Endothelial cell of umbilical vein (primary cell): Measurements from ENCODE around the gene SMIM24. TPM values are rescaled to one million over a fixed set of nuclear protein-coding genes. Genes with fewer than 3 reads are reported as not detected.

Experiments used
- BruUV-seq: library from RNA; stranded (reverse); fragments of 400-500 nt; replicated peaks from 2 replicates; lab custom pipeline; 2021; lab: Mats Ljungman, UMichigan
- CTCF ChIA-PET: fragments of 300-600, 350-600 bp; sonication (Branson Sonifier 250); formaldehyde crosslinking; loops from one replicate; lab custom pipeline; 2021; ENCODE audit warnings: antibody characterized with exemption, inconsistent platforms; lab: Charles Lee
- POLR2A ChIA-PET: fragments of 300-600, 350-600 bp; sonication (Branson Sonifier 250); formaldehyde crosslinking; loops from one replicate; lab custom pipeline; 2021; ENCODE audit warnings: antibody characterized with exemption, inconsistent platforms; lab: Charles Lee
- DNase-seq: peaks from one replicate; pipeline ENCODE4 v3.0.0-alpha.2; 2011; ENCODE audit warnings: low read depth, low spot score
- FAIRE-seq: peaks from 2 replicates; lab custom pipeline; 2011; peaks lifted over from hg19 to GRCh38; lab: Jason Lieb, UNC
- H2AFZ ChIP-seq: 2 replicates; pipeline ENCODE4 v1.6.0; 2012; ENCODE audit warnings: low read depth, low read length, control low read depth, inconsistent platforms
- H3K27ac ChIP-seq: 2 replicates; pipeline ENCODE4 v1.5.1; 2011; ENCODE audit warnings: low read depth, mild to moderate bottlenecking, control low read depth, low read length, moderate library complexity; ENCODE audit not compliant: insufficient read depth
- H3K27me3 ChIP-seq, 2 experiments: 2 replicates each; pipeline versions ENCODE4 v1.6.0 to v1.6.1; 2011; ENCODE audit warnings: low read length in 2 of 2, mixed read lengths in 1 of 2; ENCODE audit not compliant: control insufficient read depth in 2 of 2, insufficient read depth in 2 of 2
- H3K36me3 ChIP-seq, 2 experiments: 2 replicates in 1 of 2; 3 replicates in 1 of 2; pipeline ENCODE4 v1.5.1; 2011; ENCODE audit warnings: low read length in 2 of 2, mild to moderate bottlenecking in 1 of 2, moderate library complexity in 1 of 2; ENCODE audit not compliant: control insufficient read depth in 2 of 2, insufficient read depth in 2 of 2; ENCODE audit errors: extremely low read depth in 1 of 2
- H3K4me1 ChIP-seq: 3 replicates; pipeline ENCODE4 v1.5.1; 2011; ENCODE audit warnings: mild to moderate bottlenecking, low read length; ENCODE audit not compliant: control insufficient read depth, insufficient read depth; ENCODE audit errors: extremely low read depth
- H3K4me2 ChIP-seq: 2 replicates; pipeline ENCODE4 v1.6.1; 2011; ENCODE audit warnings: low read length, control low read depth, mixed read lengths; ENCODE audit not compliant: insufficient read depth
- H3K4me3 ChIP-seq, 3 experiments: fragments of 200-600 bp in 1 of 3; sonication (generic), shearing (Covaris generic) in 1 of 3; replicated peaks in 1 of 3; 2 replicates each; pipeline ENCODE4 v1.5.1; 2011 to 2016; ENCODE audit warnings: control low read depth in 3 of 3, low read length in 3 of 3, mild to moderate bottlenecking in 2 of 3, inconsistent platforms in 1 of 3, low read depth in 1 of 3, moderate library complexity in 1 of 3; ENCODE audit not compliant: insufficient read depth in 1 of 3
- H3K79me2 ChIP-seq: 2 replicates; pipeline ENCODE4 v1.6.0; 2012; ENCODE audit warnings: low read length, inconsistent platforms; ENCODE audit not compliant: control insufficient read depth, insufficient read depth
- H3K9ac ChIP-seq: replicated peaks from 2 replicates; pipeline ENCODE3; 2011; ENCODE audit warnings: low read length, control low read depth; ENCODE audit not compliant: insufficient read depth; ENCODE audit errors: extremely low read depth
- H3K9me1 ChIP-seq: replicated peaks from 3 replicates; pipeline ENCODE4 v1.6.0; 2011; ENCODE audit warnings: mild to moderate bottlenecking, low read length; ENCODE audit not compliant: control insufficient read depth, insufficient read depth; ENCODE audit errors: extremely low read depth
- H3K9me3 ChIP-seq: replicated peaks from 2 replicates; pipeline ENCODE4 v1.5.1; 2012; ENCODE audit warnings: low read length, inconsistent platforms; ENCODE audit not compliant: control insufficient read depth, insufficient read depth
- H4K20me1 ChIP-seq: replicated peaks from 2 replicates; pipeline ENCODE3; 2011; ENCODE audit warnings: mild to moderate bottlenecking, low read length; ENCODE audit not compliant: control insufficient read depth, insufficient read depth; ENCODE audit errors: extremely low read depth
- EZH2 ChIP-seq: IDR thresholded peaks from 2 replicates; pipeline ENCODE4 v1.6.1; 2012; ENCODE audit warnings: borderline replicate concordance, low read depth, mild to moderate bottlenecking, moderate library complexity, low read length, inconsistent platforms; ENCODE audit not compliant: severe bottlenecking
- FOS ChIP-seq: IDR thresholded peaks from 2 replicates; pipeline ENCODE4 v1.6.1; 2011; ENCODE audit warnings: mild to moderate bottlenecking, low read length, moderate library complexity, borderline replicate concordance; ENCODE audit not compliant: insufficient read depth
- GATA2 ChIP-seq: IDR thresholded peaks from 2 replicates; pipeline ENCODE4 v1.7.0; 2011; ENCODE audit warnings: low read depth, mild to moderate bottlenecking, moderate library complexity, mixed read lengths, low read length; ENCODE audit not compliant: insufficient read length, insufficient read depth
- JUN ChIP-seq: IDR thresholded peaks from 2 replicates; pipeline ENCODE4 v1.6.1; 2011; ENCODE audit warnings: borderline replicate concordance, low read depth; ENCODE audit not compliant: insufficient read length, insufficient read depth
- MYC ChIP-seq: IDR thresholded peaks from one replicate; pipeline ENCODE4 v1.6.1; 2011; ENCODE audit warnings: mild to moderate bottlenecking, low read depth, low read length
- POLR2A ChIP-seq: IDR thresholded peaks from 2 replicates; pipeline ENCODE4 v1.6.1; 2012; ENCODE audit warnings: low read depth, mild to moderate bottlenecking, control low read depth, low read length
- POLR2AphosphoS5 ChIP-seq: IDR thresholded peaks from 2 replicates; pipeline ENCODE4 v1.6.1; 2012; ENCODE audit warnings: low read depth, mild to moderate bottlenecking, control low read depth, low read length, moderate library complexity; ENCODE audit not compliant: insufficient read depth
- dilution Hi-C: fragments of 300-500 bp; cut with MboI; formaldehyde crosslinking; loops from one replicate; pipeline ENCODE4 v1.15.0; 2019; ENCODE audit warnings: low sequenced_read_pairs; ENCODE audit not compliant: extremely low pct_ligation_motif_present
- intact Hi-C: fragments of 100-400 bp; cut with micrococcal nuclease; formaldehyde crosslinking; loops from one replicate; pipeline ENCODE4 v1.10.0; 2022
- polyA plus RNA-seq, 4 experiments: library from polyadenylated mRNA; depleted of rRNA in 3 of 4; stranded (reverse) in 3 of 4; unstranded in 1 of 4; fragments of >200 nt; gene quantifications; 2 replicates each; pipeline versions ENCODE4 v1.2.1 to v1.2.3, GENCODE V29; 2011 to 2012; ENCODE audit warnings: missing spikeins in 1 of 4
- total RNA-seq: library from RNA; stranded (reverse); gene quantifications from 2 replicates; pipeline ENCODE4 v1.2.3, GENCODE V29; 2021
- TF ChIP-seq, protein P1 (sequence below): IDR thresholded peaks from 2 replicates; pipeline ENCODE4 v1.6.1; 2011; ENCODE audit not compliant: insufficient read depth, insufficient read length
- TF ChIP-seq, protein P2 (sequence below), 2 donors: IDR thresholded peaks; 1 replicate in 1 of 2; 2 replicates in 1 of 2; pipeline ENCODE4 v1.5.1; 2011; ENCODE audit warnings: low read length in 2 of 2, mild to moderate bottlenecking in 2 of 2, moderate library complexity in 2 of 2, control low read depth in 1 of 2, inconsistent platforms in 1 of 2, low read depth in 1 of 2; ENCODE audit not compliant: insufficient read depth in 1 of 2; ENCODE audit errors: extremely low read depth in 1 of 2

SMIM24 gene
- total and polyA plus RNA-seq, 2 donors (not counting 3 experiments of a cell fraction or from before 2014, with no cell fraction given): not detected

DNA sequence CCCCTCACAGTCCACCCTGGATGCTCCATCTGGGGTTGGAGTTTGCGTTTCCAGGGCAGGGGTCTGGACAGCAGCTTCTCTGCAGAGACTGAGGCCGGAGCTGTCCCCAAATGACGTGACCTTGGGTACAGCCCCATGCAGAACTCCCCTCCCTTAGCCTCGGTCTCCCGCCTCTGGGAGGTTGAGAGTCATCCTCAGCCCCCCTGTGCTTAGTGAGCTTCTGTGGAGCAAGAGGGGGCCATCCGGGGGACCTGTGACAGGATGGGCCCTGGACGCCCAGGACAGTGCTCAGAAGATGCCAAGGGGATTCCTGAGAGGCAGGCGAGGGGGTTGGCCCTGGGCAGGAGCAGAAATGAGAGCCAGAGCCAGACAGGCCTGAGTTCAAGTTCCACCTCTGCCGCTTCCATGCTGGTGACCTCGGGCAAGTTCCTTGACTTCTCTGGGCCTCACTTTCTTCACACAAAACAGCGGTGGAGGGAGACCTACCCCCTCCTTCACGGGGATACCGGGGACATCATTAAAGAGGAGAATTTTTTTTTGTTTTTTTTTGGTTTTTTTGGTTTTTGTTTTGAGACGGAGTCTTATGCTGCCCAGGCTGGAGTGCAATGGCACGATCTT, 20.3 kb downstream of the SMIM24 start:
- H3K9me3 ChIP-seq: no peaks in the 10 kb centered on the region
- peak overlapping the region; percentile 82 for H3K27ac ChIP-seq
- H3K27me3 ChIP-seq: no peaks in the 10 kb centered on the region
- no peak for TF ChIP-seq GATA2
- no peak for TF ChIP-seq POLR2AphosphoS5
- TF ChIP-seq FOS: no peak
- TF ChIP-seq EZH2: no peak
- no peak for TF ChIP-seq POLR2A
- TF ChIP-seq, protein P1, sequence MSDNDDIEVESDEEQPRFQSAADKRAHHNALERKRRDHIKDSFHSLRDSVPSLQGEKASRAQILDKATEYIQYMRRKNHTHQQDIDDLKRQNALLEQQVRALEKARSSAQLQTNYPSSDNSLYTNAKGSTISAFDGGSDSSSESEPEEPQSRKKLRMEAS: no peak
- TF ChIP-seq, protein P2, sequence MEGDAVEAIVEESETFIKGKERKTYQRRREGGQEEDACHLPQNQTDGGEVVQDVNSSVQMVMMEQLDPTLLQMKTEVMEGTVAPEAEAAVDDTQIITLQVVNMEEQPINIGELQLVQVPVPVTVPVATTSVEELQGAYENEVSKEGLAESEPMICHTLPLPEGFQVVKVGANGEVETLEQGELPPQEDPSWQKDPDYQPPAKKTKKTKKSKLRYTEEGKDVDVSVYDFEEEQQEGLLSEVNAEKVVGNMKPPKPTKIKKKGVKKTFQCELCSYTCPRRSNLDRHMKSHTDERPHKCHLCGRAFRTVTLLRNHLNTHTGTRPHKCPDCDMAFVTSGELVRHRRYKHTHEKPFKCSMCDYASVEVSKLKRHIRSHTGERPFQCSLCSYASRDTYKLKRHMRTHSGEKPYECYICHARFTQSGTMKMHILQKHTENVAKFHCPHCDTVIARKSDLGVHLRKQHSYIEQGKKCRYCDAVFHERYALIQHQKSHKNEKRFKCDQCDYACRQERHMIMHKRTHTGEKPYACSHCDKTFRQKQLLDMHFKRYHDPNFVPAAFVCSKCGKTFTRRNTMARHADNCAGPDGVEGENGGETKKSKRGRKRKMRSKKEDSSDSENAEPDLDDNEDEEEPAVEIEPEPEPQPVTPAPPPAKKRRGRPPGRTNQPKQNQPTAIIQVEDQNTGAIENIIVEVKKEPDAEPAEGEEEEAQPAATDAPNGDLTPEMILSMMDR (IDR thresholded peaks at IDR 0.05; ENCODE audit: extremely low read depth in 1 of 2, insufficient read depth in 1 of 2, low read depth in 1 of 2, low read length in 2 of 2): no peak
- TF ChIP-seq MYC: no peak
- TF ChIP-seq JUN: no peak
- intact Hi-C loops: loop anchor here (1.0 to 2.0 kb wide), 3 partner anchors 9 to 93 kb away; partner anchors contain the start of gene NFIC
- POLR2A ChIA-PET: interaction anchor here (0.7 kb wide), 1 partner anchor 237 kb away, joined by 3 read pairs; no protein-coding TSS in a partner anchor
- H3K79me2 ChIP-seq: no peaks in the 10 kb centered on the region
- no peak overlapping the region for H3K4me3 ChIP-seq
- no TSS peak for BruUV-seq
- peak overlapping the region; percentile 67 for H3K9ac ChIP-seq
- no peak overlapping the region for H2AFZ ChIP-seq
- H4K20me1 ChIP-seq: no peaks in the 10 kb centered on the region
- dilution Hi-C loops: no loop called here
- H3K4me1 ChIP-seq: peaks cover 26% of the 10 kb centered on the region
- H3K36me3 ChIP-seq: peaks cover 0 to 13% of the 10 kb centered on the region in 2 experiments
- no peak overlapping the region for H3K4me2 ChIP-seq
- FAIRE-seq (no peak), DNase-seq (no peak)
- H3K9me1 ChIP-seq: no peaks in the 10 kb centered on the region
- CTCF ChIA-PET: interaction anchor here (1.7 to 1.8 kb wide), 2 partner anchors 9 to 13 kb away, joined by 4 to 7 read pairs; no protein-coding TSS in a partner anchor
